ENCODE measurements around the gene BCCIP. TPM values are rescaled to one million over a fixed set of nuclear protein-coding genes. Genes with fewer than 3 reads are reported as not detected.

Gene BCCIP
- total RNA-seq, 1 donor from 2014 or later, result 30.9 TPM

- intact Hi-C loops (cut with DNase I), result no loop called here
- H3K36me3 ChIP-seq, result peaks cover 0 to 18% of the 10 kb centered on the region in 2 donors
- H3K9me3 ChIP-seq, result no peaks in the 10 kb centered on the region
Observed at GRCh38 chr10:125865120-125865519, 41.8 kb downstream of the BCCIP start.

GRCh38 chr10:125866421-125867029 is 43.2 kb downstream of the BCCIP start:
- Histone ChIP-seq H3K27ac (no peak overlapping the region), H3K36me3 (peaks cover 0 to 18% of the 10 kb centered on the region in 2 donors), H3K4me3 (no peak overlapping the region), H3K9me3 (no peaks in the 10 kb centered on the region), H3K4me1 (no peaks in the 10 kb centered on the region), H3K27me3 (no peaks in the 10 kb centered on the region)
- intact Hi-C loops (cut with DNase I), result no loop called here
- no peak for DNase-seq (ENCODE audit: extremely low spot score in 2 of 2)
- TF ChIP-seq POLR2AphosphoS5 (IDR thresholded peaks at IDR 0.05; ENCODE audit: insufficient read depth in 1 of 2, low read depth in 1 of 2) (no peak), CTCF (IDR thresholded peaks at IDR 0.05) (no peak), POLR2A (IDR thresholded peaks at IDR 0.05) (no peak)

More at GRCh38 chr10:125865120-125865519, 41.8 kb downstream of the BCCIP start:
- Histone ChIP-seq H3K27me3 (no peaks in the 10 kb centered on the region), H3K4me3 (no peak overlapping the region), H3K27ac (no peak overlapping the region), H3K4me1 (no peaks in the 10 kb centered on the region)
- DNase-seq (ENCODE audit: extremely low spot score in 2 of 2), result no peak
- TF ChIP-seq POLR2A (IDR thresholded peaks at IDR 0.05), result no peak

GRCh38 chr10:125868372-125868975 is 45.1 kb downstream of the BCCIP start:
- no peak overlapping the region for H3K4me3 ChIP-seq
- H3K4me1 ChIP-seq, result no peaks in the 10 kb centered on the region
- no peaks in the 10 kb centered on the region for H3K9me3 ChIP-seq
- no peaks in the 10 kb centered on the region for H3K27me3 ChIP-seq
- no peak overlapping the region for H3K27ac ChIP-seq
- intact Hi-C loops (cut with DNase I), result no loop called here
- TF ChIP-seq POLR2A (IDR thresholded peaks at IDR 0.05) (no peak), POLR2AphosphoS5 (IDR thresholded peaks at IDR 0.05; ENCODE audit: insufficient read depth in 1 of 2, low read depth in 1 of 2) (peak in 1 of 2 donors; percentile 50), CTCF (IDR thresholded peaks at IDR 0.05) (peak; percentile 49 to 73 (median 55))
- no peak for DNase-seq (ENCODE audit: extremely low spot score in 2 of 2)
- H3K36me3 ChIP-seq, result peaks cover 0 to 18% of the 10 kb centered on the region in 2 donors

- Histone ChIP-seq H3K27ac (no peak overlapping the region), H3K4me1 (no peaks in the 10 kb centered on the region), H3K36me3 (peaks cover 0 to 18% of the 10 kb centered on the region in 2 donors), H3K9me3 (no peaks in the 10 kb centered on the region), H3K4me3 (no peak overlapping the region), H3K27me3 (no peaks in the 10 kb centered on the region)
- TF ChIP-seq CTCF (IDR thresholded peaks at IDR 0.05) (no peak), POLR2AphosphoS5 (IDR thresholded peaks at IDR 0.05; ENCODE audit: insufficient read depth in 1 of 2, low read depth in 1 of 2) (no peak), POLR2A (IDR thresholded peaks at IDR 0.05) (no peak)
- intact Hi-C loops (cut with DNase I), result no loop called here
- no peak for DNase-seq (ENCODE audit: extremely low spot score in 2 of 2)
Observed at GRCh38 chr10:125871338-125871737, 48.0 kb downstream of the BCCIP start.

- intact Hi-C loops (cut with DNase I), result no loop called here
Observed at GRCh38 chr10:125878957-125879835, 55.9 kb downstream of the BCCIP start.

More at GRCh38 chr10:125878957-125879835, 55.9 kb downstream of the BCCIP start:
- Histone ChIP-seq H3K27me3 (no peaks in the 10 kb centered on the region), H3K9me3 (no peaks in the 10 kb centered on the region), H3K27ac (no peak overlapping the region), H3K4me1 (no peaks in the 10 kb centered on the region), H3K36me3 (peaks cover 0 to 11% of the 10 kb centered on the region in 2 donors), H3K4me3 (no peak overlapping the region)
- DNase-seq (ENCODE audit: extremely low spot score in 2 of 2), result no peak
- no peak for TF ChIP-seq POLR2A (IDR thresholded peaks at IDR 0.05)
- no peak for TF ChIP-seq CTCF (IDR thresholded peaks at IDR 0.05)
- no peak for TF ChIP-seq POLR2AphosphoS5 (IDR thresholded peaks at IDR 0.05; ENCODE audit: insufficient read depth in 1 of 2, low read depth in 1 of 2)
